Hepatocyte (in vitro differentiated cells): ENCODE measurements around the gene SLC1A4. TPM values are rescaled to one million over a fixed set of nuclear protein-coding genes. Genes with fewer than 3 reads are reported as not detected.
"Not testable (repeated sequence)": the region's sequence is repeated elsewhere in the genome, so short reads cannot be mapped to it uniquely, and the experiment has no call there.

Source experiments
- DNase-seq: peaks from one replicate; pipeline ENCODE4 v3.0.0-alpha.2; 2016; ENCODE audit warnings: low spot score
- H2AFZ ChIP-seq: fragments of 200-600 bp; sonication (generic); 2 replicates; pipeline ENCODE4 v1.6.0; 2016; ENCODE audit warnings: antibody characterized with exemption, mild to moderate bottlenecking
- H3K27ac ChIP-seq: fragments of 200-600 bp; sonication (generic); 2 replicates; pipeline ENCODE4 v1.5.1; 2016; ENCODE audit warnings: mild to moderate bottlenecking
- H3K27me3 ChIP-seq: fragments of 200-600 bp; sonication (generic); 2 replicates; pipeline ENCODE4 v1.6.1; 2016
- H3K36me3 ChIP-seq: fragments of 200-600 bp; sonication (generic); replicated peaks from 2 replicates; pipeline ENCODE4 v1.5.1; 2016; ENCODE audit warnings: low read depth; ENCODE audit not compliant: insufficient read depth
- H3K4me1 ChIP-seq: fragments of 200-600 bp; sonication (generic); 2 replicates; pipeline ENCODE4 v1.5.1; 2016; ENCODE audit warnings: mild to moderate bottlenecking, moderate library complexity; ENCODE audit not compliant: insufficient read depth
- H3K4me2 ChIP-seq: fragments of 200-600 bp; sonication (generic); 2 replicates; pipeline ENCODE4 v1.6.0; 2016
- H3K4me3 ChIP-seq: fragments of 200-600 bp; sonication (generic); 2 replicates; pipeline ENCODE4 v1.5.1; 2016; ENCODE audit warnings: mild to moderate bottlenecking
- H3K79me2 ChIP-seq: fragments of 200-600 bp; sonication (generic); 2 replicates; pipeline ENCODE4 v1.6.0; 2017; ENCODE audit warnings: mild to moderate bottlenecking
- H3K9me2 ChIP-seq: fragments of 200-600 bp; sonication (generic); replicated peaks from 2 replicates; pipeline ENCODE4 v1.6.0; 2017; ENCODE audit warnings: mild to moderate bottlenecking; ENCODE audit not compliant: insufficient read depth
- H3K9me3 ChIP-seq: fragments of 200-600 bp; sonication (generic); 2 replicates; pipeline ENCODE4 v1.5.1; 2016; ENCODE audit warnings: low read depth, mild to moderate bottlenecking
- H4K20me1 ChIP-seq: fragments of 200-600 bp; sonication (generic); 2 replicates; pipeline ENCODE4 v1.6.0; 2016; ENCODE audit warnings: mild to moderate bottlenecking; ENCODE audit not compliant: insufficient read depth, poor library complexity, severe bottlenecking
- EZH2 ChIP-seq: fragments of 200-600 bp; sonication (generic); IDR thresholded peaks from 2 replicates; pipeline ENCODE4 v1.6.1; 2016; ENCODE audit warnings: antibody characterized with exemption, mild to moderate bottlenecking, borderline replicate concordance
- EZH2phosphoT487 ChIP-seq: fragments of 200-600 bp; sonication (generic); IDR thresholded peaks from one replicate; pipeline ENCODE4 v1.6.1; 2018; ENCODE audit warnings: antibody characterized with exemption, mild to moderate bottlenecking, low read depth, moderate library complexity; ENCODE audit not compliant: unreplicated experiment, severe bottlenecking
- WGBS: methylation state at CpG from one replicate; pipeline ENCODE4 v1.1.6; 2016; ENCODE audit warnings: low lambda C conversion rate; ENCODE audit errors: missing lambda C conversion rate; 5-methylcytosine and 5-hydroxymethylcytosine counted together
- polyA plus RNA-seq: library from polyadenylated mRNA; unstranded; fragments of >200 nt; fragmentation: Nextera tagmentation; extraction: Ambion mirVana; gene quantifications from 2 replicates; pipeline ENCODE4 v1.2.1, GENCODE V29; 2016
- total RNA-seq: library from RNA; depleted of rRNA; stranded (reverse); fragments of >200 nt; gene quantifications from 2 replicates; pipeline ENCODE4 v1.2.3, GENCODE V29; 2014
- TF ChIP-seq, protein P1 (sequence below): fragments of 200-600 bp; sonication (generic); IDR thresholded peaks from 2 replicates; pipeline ENCODE4 v1.5.1; 2016; ENCODE audit warnings: antibody characterized with exemption, mild to moderate bottlenecking; ENCODE audit not compliant: poor library complexity

The SLC1A4 gene
- total and polyA plus RNA-seq, 2 experiments from 2014 or later = 14.2 to 17.8 TPM

DNA sequence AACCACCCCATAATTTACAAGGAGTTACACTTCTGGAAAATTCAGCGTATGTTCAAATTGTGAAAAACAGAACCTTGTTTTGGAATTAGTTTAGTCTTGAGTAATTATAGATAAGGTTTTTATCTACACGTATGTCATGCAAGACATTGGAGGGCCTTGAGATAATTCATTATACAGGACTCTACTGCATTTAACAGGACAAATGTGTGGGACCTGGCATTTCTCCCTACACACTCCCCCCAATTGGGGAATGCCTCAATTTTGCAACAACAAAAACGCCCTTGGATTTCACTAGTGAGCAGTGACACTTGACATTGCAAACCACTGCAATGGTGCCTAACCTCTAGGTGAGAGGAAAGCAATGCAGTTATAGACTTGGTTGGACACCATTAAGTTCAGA lies 11.4 kb downstream of the SLC1A4 start:
- peaks cover 2% of the 10 kb centered on the region for H3K79me2 ChIP-seq
- TF ChIP-seq EZH2 (no peak), EZH2phosphoT487 (no peak)
- TF ChIP-seq, protein P1, sequence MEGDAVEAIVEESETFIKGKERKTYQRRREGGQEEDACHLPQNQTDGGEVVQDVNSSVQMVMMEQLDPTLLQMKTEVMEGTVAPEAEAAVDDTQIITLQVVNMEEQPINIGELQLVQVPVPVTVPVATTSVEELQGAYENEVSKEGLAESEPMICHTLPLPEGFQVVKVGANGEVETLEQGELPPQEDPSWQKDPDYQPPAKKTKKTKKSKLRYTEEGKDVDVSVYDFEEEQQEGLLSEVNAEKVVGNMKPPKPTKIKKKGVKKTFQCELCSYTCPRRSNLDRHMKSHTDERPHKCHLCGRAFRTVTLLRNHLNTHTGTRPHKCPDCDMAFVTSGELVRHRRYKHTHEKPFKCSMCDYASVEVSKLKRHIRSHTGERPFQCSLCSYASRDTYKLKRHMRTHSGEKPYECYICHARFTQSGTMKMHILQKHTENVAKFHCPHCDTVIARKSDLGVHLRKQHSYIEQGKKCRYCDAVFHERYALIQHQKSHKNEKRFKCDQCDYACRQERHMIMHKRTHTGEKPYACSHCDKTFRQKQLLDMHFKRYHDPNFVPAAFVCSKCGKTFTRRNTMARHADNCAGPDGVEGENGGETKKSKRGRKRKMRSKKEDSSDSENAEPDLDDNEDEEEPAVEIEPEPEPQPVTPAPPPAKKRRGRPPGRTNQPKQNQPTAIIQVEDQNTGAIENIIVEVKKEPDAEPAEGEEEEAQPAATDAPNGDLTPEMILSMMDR = no peak
- no peaks in the 10 kb centered on the region for H3K9me2 ChIP-seq

GRCh38 chr2:65003037-65003436 lies 13.8 kb downstream of the SLC1A4 start:
- TF ChIP-seq, protein P1 = no peak
- TF ChIP-seq EZH2 (no peak), EZH2phosphoT487 (no peak)
- H3K27ac ChIP-seq = no peak overlapping the region
- no peaks in the 10 kb centered on the region for H3K4me1 ChIP-seq
- H3K9me2 ChIP-seq = no peaks in the 10 kb centered on the region
- no peaks in the 10 kb centered on the region for H4K20me1 ChIP-seq
- no peaks in the 10 kb centered on the region for H3K27me3 ChIP-seq
- WGBS = 63% methylated on average over 3 of the region's 3 CpGs
- no peak overlapping the region for H2AFZ ChIP-seq
- no peak overlapping the region for H3K4me2 ChIP-seq
- H3K79me2 ChIP-seq = no peaks in the 10 kb centered on the region
- H3K36me3 ChIP-seq = no peaks in the 10 kb centered on the region
- H3K9me3 ChIP-seq = no peaks in the 10 kb centered on the region
- DNase-seq = no peak
- no peak overlapping the region for H3K4me3 ChIP-seq

More for the DNA sequence above, 11.4 kb downstream of the SLC1A4 start:
- whole genome bisulfite sequencing = 64% methylated on average over 3 of the region's 3 CpGs
- Histone ChIP-seq H3K27ac (no peak overlapping the region), H3K4me1 (no peaks in the 10 kb centered on the region), H2AFZ (no peak overlapping the region), H3K4me3 (no peak overlapping the region), H4K20me1 (no peaks in the 10 kb centered on the region), H3K9me3 (no peaks in the 10 kb centered on the region), H3K27me3 (no peaks in the 10 kb centered on the region), H3K36me3 (no peaks in the 10 kb centered on the region), H3K4me2 (no peak overlapping the region)
- DNase-seq = no peak

DNA sequence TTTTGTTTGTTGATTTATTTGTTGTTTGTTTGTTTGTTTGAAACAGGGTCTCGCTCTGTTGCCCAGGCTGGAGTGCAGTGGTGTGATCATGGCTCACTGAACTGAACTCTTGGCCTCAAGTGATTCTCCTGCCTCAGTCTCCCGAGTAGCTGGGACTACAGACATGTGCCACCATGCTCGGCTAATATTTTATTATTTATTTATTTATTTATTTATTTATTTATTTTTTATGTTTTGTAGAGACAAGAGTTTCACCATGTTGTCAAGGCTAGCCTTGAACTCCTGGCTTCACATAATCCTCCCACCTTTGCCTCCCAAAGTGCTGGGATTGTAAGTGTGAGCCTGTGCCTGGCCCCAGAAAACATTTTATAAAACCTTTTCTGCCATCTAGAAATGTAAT lies 15.0 kb downstream of the SLC1A4 start:
- H3K27ac ChIP-seq, H3K9me3 ChIP-seq, H3K4me1 ChIP-seq, H3K79me2 ChIP-seq, H4K20me1 ChIP-seq, H3K4me2 ChIP-seq, H2AFZ ChIP-seq, H3K4me3 ChIP-seq, H3K27me3 ChIP-seq, DNase-seq, H3K9me2 ChIP-seq, H3K36me3 ChIP-seq: not testable (repeated sequence)
- 95% methylated on average over 3 of the region's 3 CpGs for WGBS

GRCh38 chr2:65013776-65014175 lies 24.6 kb downstream of the SLC1A4 start:
- Histone ChIP-seq H3K36me3 (no peaks in the 10 kb centered on the region), H3K9me3 (no peaks in the 10 kb centered on the region), H3K4me1 (no peaks in the 10 kb centered on the region), H3K27me3 (no peaks in the 10 kb centered on the region), H3K79me2 (no peaks in the 10 kb centered on the region), H3K27ac (no peak overlapping the region), H4K20me1 (no peaks in the 10 kb centered on the region), H3K4me2 (no peak overlapping the region), H2AFZ (no peak overlapping the region), H3K9me2 (no peaks in the 10 kb centered on the region), H3K4me3 (no peak overlapping the region)
- TF ChIP-seq, protein P1 = no peak
- TF ChIP-seq EZH2phosphoT487 (no peak), EZH2 (no peak)
- 77% methylated on average over 1 of the region's 1 CpG for WGBS
- DNase-seq = no peak
